HG02798 (cell line): ENCODE data around the gene PRPSAP1.

Experiments
- ATAC-seq: cut with Tn5 transposase; IDR thresholded peaks from one replicate; pipeline ENCODE4 v1.9.1; 2021; ENCODE audit warnings: mild to moderate bottlenecking; ENCODE audit not compliant: unreplicated experiment, poor library complexity

The PRPSAP1 gene

GRCh38 chr17:76279742-76280287 is 73.9 kb downstream of the PRPSAP1 start:
- ATAC-seq = no peak

GRCh38 chr17:76278952-76279741 is 74.6 kb downstream of the PRPSAP1 start:
- peak; percentile 71 for ATAC-seq

- ATAC-seq = no peak
Observed at GRCh38 chr17:76278268-76278908, 75.3 kb downstream of the PRPSAP1 start.

- no peak for ATAC-seq
Observed at GRCh38 chr17:76277300-76278267, 76.1 kb downstream of the PRPSAP1 start.

- ATAC-seq = no peak
Observed at GRCh38 chr17:76276461-76277299, 77.0 kb downstream of the PRPSAP1 start.

- no peak for ATAC-seq
Observed at GRCh38 chr17:76276069-76276431, 77.7 kb downstream of the PRPSAP1 start.

- ATAC-seq = no peak
Observed at GRCh38 chr17:76275382-76276068, 78.2 kb downstream of the PRPSAP1 start.

GRCh38 chr17:76274112-76274956 is 79.4 kb downstream of the PRPSAP1 start:
- no peak for ATAC-seq

- ATAC-seq = no peak
Observed at GRCh38 chr17:76273445-76274111, 80.1 kb downstream of the PRPSAP1 start.

GRCh38 chr17:76272541-76273444 is 80.9 kb downstream of the PRPSAP1 start:
- peak; percentile 18 for ATAC-seq

GRCh38 chr17:76271669-76272540 is 81.8 kb downstream of the PRPSAP1 start:
- ATAC-seq = peak; percentile 55

GRCh38 chr17:76270770-76271668 is 82.7 kb downstream of the PRPSAP1 start:
- ATAC-seq = no peak

GRCh38 chr17:76270127-76270592 is 83.6 kb downstream of the PRPSAP1 start:
- ATAC-seq = no peak
